ENCODE results near the gene NRG2.

DNA sequence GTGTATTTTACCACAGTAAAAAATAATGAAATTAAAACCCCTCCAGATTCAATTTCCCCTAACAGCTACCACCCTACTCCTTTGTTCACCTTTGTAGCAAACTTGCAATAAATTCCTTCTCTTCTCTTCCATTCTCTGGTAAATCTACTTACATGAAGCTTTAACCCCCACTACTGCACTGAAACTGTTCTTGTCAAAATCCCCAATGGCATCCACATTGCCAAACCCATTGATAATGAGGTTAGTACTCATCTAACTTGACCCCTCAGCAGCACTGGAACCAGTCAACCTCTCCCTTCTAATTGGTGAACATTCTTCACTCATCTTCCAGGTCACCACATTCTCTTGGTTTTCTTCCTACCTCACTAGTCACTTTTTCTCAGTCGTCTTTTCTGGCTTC is 29.6 kb downstream of the NRG2 start:
- TF ChIP-seq, protein P1, sequence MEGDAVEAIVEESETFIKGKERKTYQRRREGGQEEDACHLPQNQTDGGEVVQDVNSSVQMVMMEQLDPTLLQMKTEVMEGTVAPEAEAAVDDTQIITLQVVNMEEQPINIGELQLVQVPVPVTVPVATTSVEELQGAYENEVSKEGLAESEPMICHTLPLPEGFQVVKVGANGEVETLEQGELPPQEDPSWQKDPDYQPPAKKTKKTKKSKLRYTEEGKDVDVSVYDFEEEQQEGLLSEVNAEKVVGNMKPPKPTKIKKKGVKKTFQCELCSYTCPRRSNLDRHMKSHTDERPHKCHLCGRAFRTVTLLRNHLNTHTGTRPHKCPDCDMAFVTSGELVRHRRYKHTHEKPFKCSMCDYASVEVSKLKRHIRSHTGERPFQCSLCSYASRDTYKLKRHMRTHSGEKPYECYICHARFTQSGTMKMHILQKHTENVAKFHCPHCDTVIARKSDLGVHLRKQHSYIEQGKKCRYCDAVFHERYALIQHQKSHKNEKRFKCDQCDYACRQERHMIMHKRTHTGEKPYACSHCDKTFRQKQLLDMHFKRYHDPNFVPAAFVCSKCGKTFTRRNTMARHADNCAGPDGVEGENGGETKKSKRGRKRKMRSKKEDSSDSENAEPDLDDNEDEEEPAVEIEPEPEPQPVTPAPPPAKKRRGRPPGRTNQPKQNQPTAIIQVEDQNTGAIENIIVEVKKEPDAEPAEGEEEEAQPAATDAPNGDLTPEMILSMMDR (IDR thresholded peaks at IDR 0.05): no peak
- TF ChIP-seq POLR2A (IDR thresholded peaks at IDR 0.05): no peak
